Trophoblast cell (in vitro differentiated cells and primary cell): Measurements from ENCODE around the gene SETD4.
"Not testable (repeated sequence)": the region's sequence is repeated elsewhere in the genome, so short reads cannot be mapped to it uniquely, and the experiment has no call there.

Source experiments
- DNase-seq, 2 donors: peaks; one replicate each; pipeline ENCODE4 v3.0.0-alpha.2; 2016
- H2AFZ ChIP-seq: 2 replicates; pipeline ENCODE4 v1.6.1; 2013; ENCODE audit warnings: low read length, moderate library complexity, mild to moderate bottlenecking; ENCODE audit not compliant: insufficient read depth, poor library complexity
- H2AK5ac ChIP-seq: 2 replicates; pipeline ENCODE4 v1.6.1; 2013; ENCODE audit warnings: mild to moderate bottlenecking, low read length
- H2BK120ac ChIP-seq: 2 replicates; pipeline ENCODE4 v1.6.1; 2013; ENCODE audit warnings: low read length, mild to moderate bottlenecking, moderate library complexity; ENCODE audit not compliant: insufficient read depth, poor library complexity
- H2BK12ac ChIP-seq: 2 replicates; pipeline ENCODE4 v1.6.1; 2013; ENCODE audit warnings: mild to moderate bottlenecking, low read length, moderate library complexity
- H2BK5ac ChIP-seq: 2 replicates; pipeline ENCODE4 v1.6.1; 2013; ENCODE audit warnings: low read length, low read depth, moderate library complexity, mild to moderate bottlenecking; ENCODE audit not compliant: poor library complexity
- H3K14ac ChIP-seq: 2 replicates; pipeline ENCODE4 v1.6.1; 2013; ENCODE audit warnings: mild to moderate bottlenecking, low read length
- H3K18ac ChIP-seq: 2 replicates; pipeline ENCODE4 v1.6.1; 2013; ENCODE audit warnings: mild to moderate bottlenecking, low read length
- H3K23ac ChIP-seq: 2 replicates; pipeline ENCODE4 v1.6.1; 2013; ENCODE audit warnings: low read length
- H3K27ac ChIP-seq: 2 replicates; pipeline ENCODE4 v1.5.1; 2013; ENCODE audit warnings: low read depth, mild to moderate bottlenecking, inconsistent platforms, low read length, moderate library complexity
- H3K27me3 ChIP-seq: 2 replicates; pipeline ENCODE4 v1.6.1; 2013; ENCODE audit warnings: inconsistent platforms, mild to moderate bottlenecking, low read length, moderate library complexity; ENCODE audit not compliant: insufficient read depth
- H3K36me3 ChIP-seq, 2 experiments: 1 replicate in 1 of 2; 2 replicates in 1 of 2; pipeline ENCODE4 v1.6.1; 2013; ENCODE audit warnings: low read length in 2 of 2, mild to moderate bottlenecking in 2 of 2, moderate library complexity in 1 of 2; ENCODE audit not compliant: insufficient read depth in 2 of 2, control insufficient read depth in 1 of 2
- H3K4ac ChIP-seq: 2 replicates; pipeline ENCODE4 v1.6.1; 2013; ENCODE audit warnings: low read depth, mild to moderate bottlenecking, low read length, moderate library complexity
- H3K4me1 ChIP-seq, 2 experiments: 1 replicate in 1 of 2; 2 replicates in 1 of 2; pipeline ENCODE4 v1.6.1; 2013; ENCODE audit warnings: low read length in 2 of 2, mild to moderate bottlenecking in 2 of 2, moderate library complexity in 1 of 2; ENCODE audit not compliant: insufficient read depth in 2 of 2, control insufficient read depth in 1 of 2
- H3K4me2 ChIP-seq: 2 replicates; pipeline ENCODE4 v1.6.1; 2013; ENCODE audit warnings: inconsistent platforms, mild to moderate bottlenecking, low read length, moderate library complexity
- H3K4me3 ChIP-seq: 2 replicates; pipeline ENCODE4 v1.5.1; 2013; ENCODE audit warnings: mild to moderate bottlenecking, low read depth, low read length, inconsistent platforms
- H3K79me1 ChIP-seq: one replicate; pipeline ENCODE4 v1.6.1; 2013; ENCODE audit warnings: low read length
- H3K79me2 ChIP-seq: 2 replicates; pipeline ENCODE4 v1.6.1; 2013; ENCODE audit warnings: low read length, mild to moderate bottlenecking; ENCODE audit not compliant: control insufficient read depth, insufficient read depth, poor library complexity
- H3K9ac ChIP-seq: 2 replicates; pipeline ENCODE4 v1.6.1; 2013; ENCODE audit warnings: mild to moderate bottlenecking, low read length
- H3K9me3 ChIP-seq: 2 replicates; pipeline ENCODE4 v1.6.1; 2013; ENCODE audit warnings: low read depth, mild to moderate bottlenecking, control low read depth, inconsistent platforms, low read length; ENCODE audit not compliant: insufficient read depth
- H4K12ac ChIP-seq: 2 replicates; pipeline ENCODE4 v1.6.1; 2013; ENCODE audit warnings: low read depth, mild to moderate bottlenecking, low read length, moderate library complexity
- H4K8ac ChIP-seq: 2 replicates; pipeline ENCODE4 v1.6.1; 2013; ENCODE audit warnings: low read depth, mild to moderate bottlenecking, low read length, moderate library complexity
- H4K91ac ChIP-seq: one replicate; pipeline ENCODE4 v1.6.1; 2013; ENCODE audit warnings: low read depth, mild to moderate bottlenecking, low read length, moderate library complexity
- WGBS: extraction: QIAGEN DNeasy Blood & Tissue Kit; methylation state at CpG from one replicate; pipeline ENCODE4 v1.1.7; 2013; ENCODE audit warnings: missing lambda C conversion rate; ENCODE audit not compliant: insufficient read length, insufficient coverage; ENCODE audit errors: extremely low coverage; 5-methylcytosine and 5-hydroxymethylcytosine counted together

Gene SETD4

GRCh38 chr21:36104317-36105300 is 44.3 kb upstream of the SETD4 start:
- peak; percentile 60 to 78 for DNase-seq
- H2BK5ac ChIP-seq, result peak overlapping the region; percentile 52
- H3K4ac ChIP-seq, result peak overlapping the region; percentile 18
- peak overlapping the region; percentile 59 for H3K14ac ChIP-seq
- H3K18ac ChIP-seq, result peak overlapping the region; percentile 43
- H2AK5ac ChIP-seq, result peak overlapping the region; percentile 10
- H3K36me3 ChIP-seq, result peaks cover 5 to 6% of the 10 kb centered on the region in 2 experiments
- no peak overlapping the region for H4K12ac ChIP-seq
- H3K4me2 ChIP-seq, result peak overlapping the region; percentile 50
- H4K91ac ChIP-seq, result peak overlapping the region; percentile 31
- peak overlapping the region; percentile 24 for H3K27ac ChIP-seq
- H2BK12ac ChIP-seq, result peak overlapping the region; percentile 52
- no CpG with 5 or more reads among the region's 29 CpGs for WGBS
- no peak overlapping the region for H3K23ac ChIP-seq
- no peaks in the 10 kb centered on the region for H3K27me3 ChIP-seq
- no peaks in the 10 kb centered on the region for H3K9me3 ChIP-seq
- H3K4me1 ChIP-seq, result peaks cover 0 to 3% of the 10 kb centered on the region in 2 experiments
- H3K9ac ChIP-seq, result peak overlapping the region; percentile 60
- H4K8ac ChIP-seq, result peak overlapping the region; percentile 42
- peak overlapping the region; percentile 1 for H2AFZ ChIP-seq
- H2BK120ac ChIP-seq, result peak overlapping the region; percentile 57
- peaks cover 5% of the 10 kb centered on the region for H3K79me2 ChIP-seq
- peaks cover 15% of the 10 kb centered on the region for H3K79me1 ChIP-seq
- peak overlapping the region; percentile 54 for H3K4me3 ChIP-seq

- Histone ChIP-seq H2BK5ac (no peak overlapping the region), H2AFZ (no peak overlapping the region), H3K18ac (no peak overlapping the region), H3K4me2 (no peak overlapping the region), H4K91ac (no peak overlapping the region), H3K9me3 (no peaks in the 10 kb centered on the region), H3K9ac (no peak overlapping the region), H2BK120ac (no peak overlapping the region), H3K27me3 (no peaks in the 10 kb centered on the region), H3K36me3 (peaks cover 5 to 6% of the 10 kb centered on the region in 2 experiments), H3K4ac (no peak overlapping the region), H3K27ac (no peak overlapping the region), H2AK5ac (no peak overlapping the region), H4K8ac (no peak overlapping the region), H3K14ac (no peak overlapping the region), H3K4me3 (no peak overlapping the region), H3K23ac (no peak overlapping the region), H3K79me1 (peaks cover 15% of the 10 kb centered on the region), H3K4me1 (peaks cover 0 to 3% of the 10 kb centered on the region in 2 experiments), H4K12ac (no peak overlapping the region), H3K79me2 (peaks cover 5% of the 10 kb centered on the region), H2BK12ac (no peak overlapping the region)
- DNase-seq, result peak; percentile 44 to 81
These were observed 43.1 kb upstream of the SETD4 start for GRCh38 chr21:36103434-36103833.

DNA sequence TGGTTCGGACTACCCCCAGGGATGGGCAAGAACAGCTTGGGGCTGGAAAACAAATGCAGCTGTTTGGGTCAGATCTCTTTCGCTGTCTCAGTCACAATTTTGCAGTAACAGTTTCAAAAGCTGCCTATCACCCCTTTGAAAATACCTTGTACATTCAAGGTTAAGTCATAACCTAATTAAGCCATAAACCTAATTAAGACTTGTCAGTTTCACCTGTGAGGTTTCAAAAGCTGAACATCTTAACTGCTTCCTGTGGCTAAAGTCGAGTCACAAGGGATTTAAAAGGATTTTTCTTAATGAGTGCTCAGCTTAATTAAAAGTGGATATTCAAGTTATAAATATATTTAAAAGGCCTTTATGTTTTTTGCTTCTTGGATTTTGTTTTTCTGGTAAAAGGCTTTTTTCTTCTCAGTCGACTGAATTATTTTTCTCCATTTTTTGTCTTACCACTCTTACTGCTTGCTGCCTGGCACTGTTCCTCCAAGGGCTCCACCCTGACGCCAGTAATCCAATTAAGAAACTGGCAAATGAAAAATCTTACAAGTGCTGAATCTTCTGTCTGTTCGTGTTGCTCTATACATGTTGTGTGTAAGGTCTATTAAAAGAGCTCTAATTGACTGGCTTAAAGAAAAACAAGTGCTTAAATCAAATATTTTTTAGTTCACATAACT is 40.8 kb upstream of the SETD4 start:
- H3K18ac ChIP-seq, result no peak overlapping the region
- H3K9ac ChIP-seq, result no peak overlapping the region
- H3K4ac ChIP-seq, result no peak overlapping the region
- no peak for DNase-seq
- WGBS, result no CpG with 5 or more reads among the region's 6 CpGs
- no peak overlapping the region for H3K14ac ChIP-seq
- no peak overlapping the region for H2BK5ac ChIP-seq
- no peak overlapping the region for H2BK120ac ChIP-seq
- H3K4me3 ChIP-seq, result no peak overlapping the region
- no peak overlapping the region for H4K12ac ChIP-seq
- H3K27ac ChIP-seq, result no peak overlapping the region
- H3K9me3 ChIP-seq, result no peaks in the 10 kb centered on the region
- peaks cover 5% of the 10 kb centered on the region for H3K79me2 ChIP-seq
- peaks cover 20% of the 10 kb centered on the region for H3K79me1 ChIP-seq
- H3K23ac ChIP-seq, result no peak overlapping the region
- H3K36me3 ChIP-seq, result no peaks in the 10 kb centered on the region
- H2BK12ac ChIP-seq, result no peak overlapping the region
- peaks cover 4 to 7% of the 10 kb centered on the region in 2 experiments for H3K4me1 ChIP-seq
- no peak overlapping the region for H4K8ac ChIP-seq
- H3K4me2 ChIP-seq, result no peak overlapping the region
- H2AK5ac ChIP-seq, result no peak overlapping the region
- no peak overlapping the region for H2AFZ ChIP-seq
- H3K27me3 ChIP-seq, result no peaks in the 10 kb centered on the region
- H4K91ac ChIP-seq, result peak overlapping the region; percentile 4

- not testable (repeated sequence) for H3K4me2 ChIP-seq, H3K27ac ChIP-seq, H3K4ac ChIP-seq, H3K79me2 ChIP-seq, H2AK5ac ChIP-seq, H3K9me3 ChIP-seq, H2BK5ac ChIP-seq, H3K14ac ChIP-seq, H4K12ac ChIP-seq, H4K91ac ChIP-seq, H2BK12ac ChIP-seq, H3K36me3 ChIP-seq, DNase-seq, H2BK120ac ChIP-seq, H3K4me3 ChIP-seq, H3K18ac ChIP-seq, H3K23ac ChIP-seq, H2AFZ ChIP-seq, H3K4me1 ChIP-seq, H3K9ac ChIP-seq, H3K27me3 ChIP-seq, H4K8ac ChIP-seq
- no CpG with 5 or more reads among the region's 13 CpGs for WGBS
- H3K79me1 ChIP-seq, result peaks cover 13% of the 10 kb centered on the region
These were observed 39.4 kb upstream of the SETD4 start for GRCh38 chr21:36099695-36100211.
